ENCODE results near the gene HOXB3. TPM values are rescaled to one million over a fixed set of nuclear protein-coding genes. Genes with fewer than 3 reads are reported as not detected.

HOXB3 gene
- total and polyA plus RNA-seq, 2 of the 4 experiments (the other 2 are of a cell fraction), result 6.3 to 59.6 TPM

GRCh38 chr17:48528153-48528935 lies 61.7 kb downstream of the HOXB3 start:
- ATAC-seq (ENCODE audit: low read depth), result no peak
- H4K5ac ChIP-seq (ENCODE audit: low read depth, low read length), result no peak overlapping the region
- no peak overlapping the region for H3K4ac ChIP-seq (ENCODE audit: low read depth, low read length)
- intact Hi-C loops (cut with micrococcal nuclease), result no loop called here
- H3K56ac ChIP-seq (ENCODE audit: extremely low read depth, insufficient read depth, low read length), result no peak overlapping the region
- no peak overlapping the region for H4K91ac ChIP-seq (ENCODE audit: insufficient read depth, low read depth, low read length)
- no peak overlapping the region for H2BK20ac ChIP-seq (ENCODE audit: low read depth, low read length)
- H2BK120ac ChIP-seq (ENCODE audit: low read depth, low read length), result no peak overlapping the region
- no peak overlapping the region for H2BK5ac ChIP-seq (ENCODE audit: low read depth, low read length, poor library complexity, severe bottlenecking)
- H2AK9ac ChIP-seq (replicated peaks; ENCODE audit: low read depth, low read length, poor library complexity), result peak overlapping the region; percentile 45
- H3K9me1 ChIP-seq (ENCODE audit: insufficient read depth, low read length), result no peaks in the 10 kb centered on the region
- no peak overlapping the region for H2BK15ac ChIP-seq (ENCODE audit: low read depth, low read length)
- H3K27ac ChIP-seq (ENCODE audit: insufficient read depth, low read length), result no peak overlapping the region
- H3K4me2 ChIP-seq (ENCODE audit: low read depth, low read length), result no peak overlapping the region
- no peak overlapping the region for H4K8ac ChIP-seq (ENCODE audit: low read depth in 2 of 2, low read length in 2 of 2)
- no peaks in the 10 kb centered on the region for H4K20me1 ChIP-seq (ENCODE audit: insufficient read depth, low read length)
- H3K27me3 ChIP-seq (ENCODE audit: control insufficient read depth, insufficient read depth, low read length), result peaks cover 17% of the 10 kb centered on the region
- H2AK5ac ChIP-seq (ENCODE audit: low read depth, low read length), result no peak overlapping the region
- no peak overlapping the region for H3K18ac ChIP-seq (ENCODE audit: low read depth, low read length)
- WGBS, 2 experiments (ENCODE audit: extremely low coverage in 2 of 2, insufficient read length in 1 of 2), result 80% methylated on average over 3 of the region's 7 CpGs; no CpG with 5 or more reads in 1 of the 2 experiments
- H3K79me1 ChIP-seq (ENCODE audit: low read depth in 1 of 2, low read length in 2 of 2), result no peaks in the 10 kb centered on the region
- dilution Hi-C loops (cut with HindIII; ENCODE audit: low sequenced_read_pairs, unreplicated experiment), result no loop called here
- H3K36me3 ChIP-seq (ENCODE audit: control insufficient read depth, insufficient read depth, low read length), result no peaks in the 10 kb centered on the region
- POLR2A ChIA-PET (ENCODE audit: unreplicated experiment), result no interaction called here
- H3K9me3 ChIP-seq (ENCODE audit: control insufficient read depth, insufficient read depth, low read length), result no peaks in the 10 kb centered on the region
- no TSS peak for BruUV-seq (replicated peaks)
- DNase-seq, result no peak
- no peak overlapping the region for H3K23ac ChIP-seq (ENCODE audit: low read depth, low read length)
- peaks cover 3% of the 10 kb centered on the region; the same call in 1 of the 2 replicates for H3K4me1 ChIP-seq (ENCODE audit: control insufficient read depth, insufficient read depth, low read length)
- no peak overlapping the region for H3K9ac ChIP-seq (ENCODE audit: low read depth, low read length)
- no peak overlapping the region for H3K4me3 ChIP-seq (ENCODE audit: insufficient read depth, low read depth, low read length)
- H2AFZ ChIP-seq (replicated peaks; ENCODE audit: low read length, poor library complexity), result peak overlapping the region; percentile 18
- CTCF ChIA-PET, result interaction anchor here (0.6 kb wide), 1 partner anchor 170 kb away, joined by 4 read pairs; no protein-coding TSS in a partner anchor
- in situ Hi-C loops (cut with MboI; ENCODE audit: low sequenced_read_pairs), result no loop called here
- H3K14ac ChIP-seq (replicated peaks; ENCODE audit: low read depth, low read length), result no peak overlapping the region
- TF ChIP-seq CHD1 (IDR thresholded peaks at IDR 0.05; ENCODE audit: low read depth, low read length), result no peak
- TF ChIP-seq POLR2A (IDR thresholded peaks at IDR 0.05; ENCODE audit: low read depth, low read length), result no peak
- no peak for TF ChIP-seq FOS (IDR thresholded peaks at IDR 0.05; ENCODE audit: low read depth, low read length)
- TF ChIP-seq MAZ (IDR thresholded peaks at IDR 0.05; ENCODE audit: borderline replicate concordance, low read depth, low read length), result no peak
- no peak for TF ChIP-seq CEBPB (IDR thresholded peaks at IDR 0.05; ENCODE audit: low read depth, low read length)
- TF ChIP-seq, protein P1, sequence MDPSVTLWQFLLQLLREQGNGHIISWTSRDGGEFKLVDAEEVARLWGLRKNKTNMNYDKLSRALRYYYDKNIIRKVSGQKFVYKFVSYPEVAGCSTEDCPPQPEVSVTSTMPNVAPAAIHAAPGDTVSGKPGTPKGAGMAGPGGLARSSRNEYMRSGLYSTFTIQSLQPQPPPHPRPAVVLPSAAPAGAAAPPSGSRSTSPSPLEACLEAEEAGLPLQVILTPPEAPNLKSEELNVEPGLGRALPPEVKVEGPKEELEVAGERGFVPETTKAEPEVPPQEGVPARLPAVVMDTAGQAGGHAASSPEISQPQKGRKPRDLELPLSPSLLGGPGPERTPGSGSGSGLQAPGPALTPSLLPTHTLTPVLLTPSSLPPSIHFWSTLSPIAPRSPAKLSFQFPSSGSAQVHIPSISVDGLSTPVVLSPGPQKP (IDR thresholded peaks at IDR 0.05; ENCODE audit: borderline replicate concordance, low read depth, low read length), result no peak
- no peak for TF ChIP-seq RCOR1 (IDR thresholded peaks at IDR 0.05; ENCODE audit: insufficient replicate concordance, low read length)
- TF ChIP-seq MAFK (IDR thresholded peaks at IDR 0.05; ENCODE audit: low read depth, low read length), result no peak
- no peak for TF ChIP-seq RAD21 (IDR thresholded peaks at IDR 0.05; ENCODE audit: low read length)
- TF ChIP-seq BHLHE40 (IDR thresholded peaks at IDR 0.05; ENCODE audit: low read depth, low read length), result no peak
- no peak for TF ChIP-seq SMC3 (IDR thresholded peaks at IDR 0.05; ENCODE audit: low read depth, low read length)
- no peak for TF ChIP-seq USF2 (IDR thresholded peaks at IDR 0.05; ENCODE audit: low read depth, low read length)
- TF ChIP-seq RFX5 (IDR thresholded peaks at IDR 0.05; ENCODE audit: low read depth, low read length), result no peak
- TF ChIP-seq, protein P2, sequence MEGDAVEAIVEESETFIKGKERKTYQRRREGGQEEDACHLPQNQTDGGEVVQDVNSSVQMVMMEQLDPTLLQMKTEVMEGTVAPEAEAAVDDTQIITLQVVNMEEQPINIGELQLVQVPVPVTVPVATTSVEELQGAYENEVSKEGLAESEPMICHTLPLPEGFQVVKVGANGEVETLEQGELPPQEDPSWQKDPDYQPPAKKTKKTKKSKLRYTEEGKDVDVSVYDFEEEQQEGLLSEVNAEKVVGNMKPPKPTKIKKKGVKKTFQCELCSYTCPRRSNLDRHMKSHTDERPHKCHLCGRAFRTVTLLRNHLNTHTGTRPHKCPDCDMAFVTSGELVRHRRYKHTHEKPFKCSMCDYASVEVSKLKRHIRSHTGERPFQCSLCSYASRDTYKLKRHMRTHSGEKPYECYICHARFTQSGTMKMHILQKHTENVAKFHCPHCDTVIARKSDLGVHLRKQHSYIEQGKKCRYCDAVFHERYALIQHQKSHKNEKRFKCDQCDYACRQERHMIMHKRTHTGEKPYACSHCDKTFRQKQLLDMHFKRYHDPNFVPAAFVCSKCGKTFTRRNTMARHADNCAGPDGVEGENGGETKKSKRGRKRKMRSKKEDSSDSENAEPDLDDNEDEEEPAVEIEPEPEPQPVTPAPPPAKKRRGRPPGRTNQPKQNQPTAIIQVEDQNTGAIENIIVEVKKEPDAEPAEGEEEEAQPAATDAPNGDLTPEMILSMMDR (conservative IDR thresholded peaks at IDR 0.05; ENCODE audit: low read depth, low read length), result no peak
- TF ChIP-seq NFE2L2 (IDR thresholded peaks at IDR 0.05; ENCODE audit: low read depth, low read length), result no peak
